ENCODE results near the gene CARMIL1.

- TF ChIP-seq POLR2A (IDR thresholded peaks at IDR 0.05; ENCODE audit: control extremely low read depth in 1 of 2, low read depth in 2 of 2, low read length in 2 of 2) (no peak), USF2 (IDR thresholded peaks at IDR 0.05; ENCODE audit: low read length) (no peak), POLR2AphosphoS5 (IDR thresholded peaks at IDR 0.05; ENCODE audit: low read depth, low read length) (no peak), CBX8 (IDR thresholded peaks at IDR 0.05; ENCODE audit: borderline replicate concordance, low read depth, low read length) (no peak), SUZ12 (IDR thresholded peaks at IDR 0.05; ENCODE audit: low read length) (no peak), CTCF (IDR thresholded peaks at IDR 0.05; ENCODE audit: control extremely low read depth in 1 of 3, insufficient read depth in 1 of 3, low read depth in 1 of 3, low read length in 3 of 3) (no peak), RAD21 (IDR thresholded peaks at IDR 0.05 in 1 of 2, conservative IDR thresholded peaks at IDR 0.05 in 1 of 2; ENCODE audit: low read depth in 2 of 2, low read length in 2 of 2) (no peak), EP300 (IDR thresholded peaks at IDR 0.05; ENCODE audit: borderline replicate concordance in 1 of 2, low read depth in 2 of 2, low read length in 2 of 2) (no peak), HDAC6 (IDR thresholded peaks at IDR 0.05; ENCODE audit: low read depth, low read length) (no peak), RBBP5 (IDR thresholded peaks at IDR 0.05; ENCODE audit: borderline replicate concordance, low read depth, low read length) (no peak), EGR1 (IDR thresholded peaks at IDR 0.05; ENCODE audit: borderline replicate concordance, low read depth, low read length) (no peak), JUND (IDR thresholded peaks at IDR 0.05; ENCODE audit: low read length) (no peak)
Measured at GRCh38 chr6:25329161-25329817, 50.1 kb downstream of the CARMIL1 start.

Data from H1 (cell line).